CD4-positive, alpha-beta T cell (primary cell): Measurements from ENCODE around the gene IGLL5. TPM values are rescaled to one million over a fixed set of nuclear protein-coding genes. Genes with fewer than 3 reads are reported as not detected.

Experiments used
- ATAC-seq: fragments of 200-7000 bp; cut with Tn5 transposase; one replicate; pipeline ENCODE4 v1.10.0; 2022; ENCODE audit warnings: mild to moderate bottlenecking; ENCODE audit not compliant: poor library complexity
- CTCF ChIA-PET: fragments of 350-600 bp; sonication (Branson Sonifier 250); formaldehyde crosslinking; loops from one replicate; lab custom pipeline; 2021; ENCODE audit warnings: antibody characterized with exemption, inconsistent platforms; lab: Charles Lee
- POLR2A ChIA-PET: fragments of 350-600 bp; sonication (Branson Sonifier 250); formaldehyde crosslinking; loops from one replicate; lab custom pipeline; 2021; ENCODE audit warnings: antibody characterized with exemption, inconsistent platforms; lab: Charles Lee
- DNase-seq, 14 experiments: peaks; one replicate each; pipeline ENCODE4 v3.0.0-alpha.2; 2013 to 2020; ENCODE audit warnings: mixed read lengths in 2 of 14
- H3K27ac ChIP-seq, 2 donors: one replicate each; pipeline versions ENCODE4 v1.5.1 to v1.7.0; 2013; ENCODE audit warnings: low read length in 2 of 2, low read depth in 1 of 2, mild to moderate bottlenecking in 1 of 2
- H3K27me3 ChIP-seq, 2 experiments: 1 replicate in 1 of 2; 2 replicates in 1 of 2; pipeline versions ENCODE4 v1.6.1 to v1.7.0; 2013; ENCODE audit warnings: low read length in 2 of 2, control low read depth in 1 of 2, mild to moderate bottlenecking in 1 of 2, moderate library complexity in 1 of 2; ENCODE audit not compliant: insufficient read depth in 2 of 2, control insufficient read depth in 1 of 2
- H3K36me3 ChIP-seq: one replicate; pipeline ENCODE4 v1.6.1; 2013; ENCODE audit warnings: low read length, control low read depth; ENCODE audit not compliant: insufficient read depth
- H3K4me1 ChIP-seq: one replicate; pipeline ENCODE4 v1.6.1; 2013; ENCODE audit warnings: low read length, control low read depth; ENCODE audit not compliant: insufficient read depth
- H3K4me3 ChIP-seq: one replicate; pipeline ENCODE4 v1.5.1; 2013; ENCODE audit warnings: mild to moderate bottlenecking, low read length, moderate library complexity
- H3K9me3 ChIP-seq, 2 experiments: 1 replicate in 1 of 2; 2 replicates in 1 of 2; pipeline versions ENCODE4 v1.6.1 to v1.7.0; 2013; ENCODE audit warnings: low read length in 2 of 2, mild to moderate bottlenecking in 2 of 2, control low read depth in 1 of 2, moderate library complexity in 1 of 2; ENCODE audit not compliant: control insufficient read depth in 1 of 2, insufficient read depth in 1 of 2
- H3K27ac Mint-ChIP-seq: one replicate; pipeline ENCODE4 v1.8.0; 2020; ENCODE audit warnings: mixed read lengths
- H3K27me3 Mint-ChIP-seq: one replicate; pipeline ENCODE4 v1.8.0; 2021; ENCODE audit warnings: mixed read lengths
- H3K36me3 Mint-ChIP-seq: one replicate; pipeline ENCODE4 v1.8.0; 2021; ENCODE audit warnings: low read depth, mixed read lengths
- H3K4me1 Mint-ChIP-seq: one replicate; pipeline ENCODE4 v1.8.0; 2021; ENCODE audit warnings: low read depth, mixed read lengths
- H3K4me3 Mint-ChIP-seq: one replicate; pipeline ENCODE4 v1.8.0; 2020; ENCODE audit warnings: mild to moderate bottlenecking, mixed read lengths
- H3K9me3 Mint-ChIP-seq: one replicate; pipeline ENCODE4 v1.8.0; 2020; ENCODE audit warnings: mixed read lengths
- CTCF ChIP-seq: fragments of 200-600 bp; IDR thresholded peaks from one replicate; pipeline ENCODE4 v1.8.0; 2022; ENCODE audit warnings: antibody characterized with exemption, mild to moderate bottlenecking
- intact Hi-C, 2 experiments: fragments of 100-400 bp; cut with DNase I in 1 of 2; cut with micrococcal nuclease in 1 of 2; formaldehyde crosslinking; loops; one replicate each; pipeline versions ENCODE4 v1.15.1 to v1.9.0; 2023 to 2025; cut with DNase I, micrococcal nuclease
- total RNA-seq, 174 experiments: library from RNA in 2 of 174; stranded (reverse) in 2 of 174; gene quantifications; one replicate each; pipeline ENCODE4 v1.2.3 and lab custom pipeline; 2021 to 2026

Gene IGLL5
- total RNA-seq, 2 experiments from 2014 or later, result not detected

- CTCF ChIA-PET, result no interaction called here
- H3K27me3 Mint-ChIP-seq, result no peaks in the 10 kb centered on the region
Observed at GRCh38 chr22:22917377-22917776, 29.8 kb downstream of the IGLL5 start.

GRCh38 chr22:22918297-22918965 lies 30.8 kb downstream of the IGLL5 start:
- CTCF ChIA-PET, result no interaction called here
- H3K9me3 Mint-ChIP-seq, result no peaks in the 10 kb centered on the region

More at GRCh38 chr22:22917377-22917776, 29.8 kb downstream of the IGLL5 start:
- H3K27ac Mint-ChIP-seq, result no peak overlapping the region
- no peaks in the 10 kb centered on the region for H3K27me3 ChIP-seq
- ATAC-seq, result no peak
- peaks cover 0 to 3% of the 10 kb centered on the region in 2 experiments for H3K9me3 ChIP-seq
- no peak for DNase-seq
- no peak overlapping the region for H3K27ac ChIP-seq
- H3K36me3 ChIP-seq, result no peaks in the 10 kb centered on the region
- H3K4me1 ChIP-seq, result no peaks in the 10 kb centered on the region
- H3K4me1 Mint-ChIP-seq, result no peaks in the 10 kb centered on the region
- H3K4me3 Mint-ChIP-seq, result no peak overlapping the region
- no peaks in the 10 kb centered on the region for H3K9me3 Mint-ChIP-seq
- no peak for TF ChIP-seq CTCF
- intact Hi-C loops, result no loop called here
- POLR2A ChIA-PET, result no interaction called here
- no peaks in the 10 kb centered on the region for H3K36me3 Mint-ChIP-seq
- no peak overlapping the region for H3K4me3 ChIP-seq

GRCh38 chr22:22919041-22919440 lies 31.4 kb downstream of the IGLL5 start:
- no peak overlapping the region for H3K27ac Mint-ChIP-seq
- Histone ChIP-seq H3K27ac (no peak overlapping the region), H3K36me3 (no peaks in the 10 kb centered on the region), H3K27me3 (no peaks in the 10 kb centered on the region), H3K4me1 (peaks cover 2% of the 10 kb centered on the region), H3K4me3 (no peak overlapping the region), H3K9me3 (peaks cover 0 to 3% of the 10 kb centered on the region in 2 experiments)
- no peak overlapping the region for H3K4me3 Mint-ChIP-seq
- no peak for DNase-seq
- H3K9me3 Mint-ChIP-seq, result no peaks in the 10 kb centered on the region
- ATAC-seq, result no peak
- ChIA-PET CTCF (no interaction called here), POLR2A (no interaction called here)
- no peaks in the 10 kb centered on the region for H3K4me1 Mint-ChIP-seq
- intact Hi-C loops, result no loop called here
- TF ChIP-seq CTCF, result no peak
- no peaks in the 10 kb centered on the region for H3K27me3 Mint-ChIP-seq
- no peaks in the 10 kb centered on the region for H3K36me3 Mint-ChIP-seq

More at GRCh38 chr22:22918297-22918965, 30.8 kb downstream of the IGLL5 start:
- H3K27ac ChIP-seq, result no peak overlapping the region
- H3K4me3 ChIP-seq, result no peak overlapping the region
- Mint-ChIP-seq H3K4me1 (no peaks in the 10 kb centered on the region), H3K27me3 (no peaks in the 10 kb centered on the region), H3K4me3 (no peak overlapping the region), H3K27ac (no peak overlapping the region), H3K36me3 (no peaks in the 10 kb centered on the region)
- H3K36me3 ChIP-seq, result no peaks in the 10 kb centered on the region
- DNase-seq (no peak), ATAC-seq (no peak)
- POLR2A ChIA-PET, result no interaction called here
- TF ChIP-seq CTCF, result no peak
- H3K27me3 ChIP-seq, result no peaks in the 10 kb centered on the region
- H3K9me3 ChIP-seq, result peaks cover 0 to 3% of the 10 kb centered on the region in 2 experiments
- H3K4me1 ChIP-seq, result no peaks in the 10 kb centered on the region
- intact Hi-C loops, result no loop called here
